ENCODE data around the gene PPP2R5E. TPM values are rescaled to one million over a fixed set of nuclear protein-coding genes. Genes with fewer than 3 reads are reported as not detected.

The PPP2R5E gene
- total and polyA plus RNA-seq, 2 experiments from 2014 or later: 30.9 to 31.4 TPM

DNA sequence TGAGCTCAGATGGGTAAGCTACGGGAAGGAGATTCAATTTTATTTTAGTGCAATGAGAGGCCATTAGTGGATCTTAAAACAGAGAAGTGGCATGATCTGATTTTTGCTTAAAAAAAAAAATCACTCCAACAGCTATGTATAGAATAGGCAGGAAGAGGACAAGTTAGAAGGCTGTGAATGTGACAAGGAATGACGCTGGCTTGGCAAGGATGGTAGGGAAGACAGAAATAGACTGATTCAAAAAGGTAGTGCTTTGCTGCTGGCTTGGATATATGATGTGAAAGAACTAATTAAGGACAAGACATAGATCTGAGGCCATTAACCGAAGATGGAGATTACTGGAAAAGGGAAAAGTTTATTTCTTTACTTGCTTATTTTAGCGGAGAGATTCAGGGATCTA is 119.3 kb downstream of the PPP2R5E start:
- 94% methylated on average over 4 of the region's 4 CpGs for WGBS (ENCODE audit: low lambda C conversion rate, missing lambda C conversion rate)
- H3K79me2 ChIP-seq: peaks cover 47% of the 10 kb centered on the region

DNA sequence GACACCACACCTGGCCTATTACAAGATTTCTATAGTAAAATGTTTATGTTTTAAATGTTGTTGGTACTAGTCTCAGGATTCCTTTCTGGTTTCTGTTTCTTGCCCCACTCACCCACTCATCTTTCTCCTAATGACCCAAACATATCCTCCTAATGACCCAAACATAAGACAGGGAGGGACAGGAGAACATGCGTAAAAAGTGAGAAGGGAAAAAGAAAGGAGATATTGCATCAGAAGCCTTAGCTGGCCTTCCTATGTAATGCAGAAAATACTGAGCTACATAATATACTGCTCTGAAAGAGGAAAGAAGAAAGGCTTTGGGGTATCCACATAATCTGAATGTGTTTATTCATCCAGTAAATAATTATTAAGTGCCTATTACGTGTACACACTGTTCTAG is 119.8 kb downstream of the PPP2R5E start:
- no peak for DNase-seq (ENCODE audit: low spot score)
- no peaks in the 10 kb centered on the region for H3K36me3 ChIP-seq (replicated peaks; ENCODE audit: insufficient read depth, low read depth)
- H3K9me3 ChIP-seq (ENCODE audit: low read depth): no peaks in the 10 kb centered on the region
- no peaks in the 10 kb centered on the region for H3K4me1 ChIP-seq (ENCODE audit: insufficient read depth)
- H3K27me3 ChIP-seq: no peaks in the 10 kb centered on the region
- 88% methylated on average over 2 of the region's 2 CpGs for WGBS (ENCODE audit: low lambda C conversion rate, missing lambda C conversion rate)
- H3K79me2 ChIP-seq: peaks cover 42% of the 10 kb centered on the region
- no peak overlapping the region for H2AFZ ChIP-seq
- H3K4me3 ChIP-seq: no peak overlapping the region
- H3K9me2 ChIP-seq (replicated peaks; ENCODE audit: insufficient read depth): no peaks in the 10 kb centered on the region
- H4K20me1 ChIP-seq (ENCODE audit: insufficient read depth, poor library complexity, severe bottlenecking): no peaks in the 10 kb centered on the region
- no peak overlapping the region for H3K4me2 ChIP-seq
- TF ChIP-seq EZH2phosphoT487 (IDR thresholded peaks at IDR 0.05; ENCODE audit: low read depth, severe bottlenecking, unreplicated experiment) (no peak), EZH2 (IDR thresholded peaks at IDR 0.05; ENCODE audit: borderline replicate concordance) (no peak)
- TF ChIP-seq, protein P1, sequence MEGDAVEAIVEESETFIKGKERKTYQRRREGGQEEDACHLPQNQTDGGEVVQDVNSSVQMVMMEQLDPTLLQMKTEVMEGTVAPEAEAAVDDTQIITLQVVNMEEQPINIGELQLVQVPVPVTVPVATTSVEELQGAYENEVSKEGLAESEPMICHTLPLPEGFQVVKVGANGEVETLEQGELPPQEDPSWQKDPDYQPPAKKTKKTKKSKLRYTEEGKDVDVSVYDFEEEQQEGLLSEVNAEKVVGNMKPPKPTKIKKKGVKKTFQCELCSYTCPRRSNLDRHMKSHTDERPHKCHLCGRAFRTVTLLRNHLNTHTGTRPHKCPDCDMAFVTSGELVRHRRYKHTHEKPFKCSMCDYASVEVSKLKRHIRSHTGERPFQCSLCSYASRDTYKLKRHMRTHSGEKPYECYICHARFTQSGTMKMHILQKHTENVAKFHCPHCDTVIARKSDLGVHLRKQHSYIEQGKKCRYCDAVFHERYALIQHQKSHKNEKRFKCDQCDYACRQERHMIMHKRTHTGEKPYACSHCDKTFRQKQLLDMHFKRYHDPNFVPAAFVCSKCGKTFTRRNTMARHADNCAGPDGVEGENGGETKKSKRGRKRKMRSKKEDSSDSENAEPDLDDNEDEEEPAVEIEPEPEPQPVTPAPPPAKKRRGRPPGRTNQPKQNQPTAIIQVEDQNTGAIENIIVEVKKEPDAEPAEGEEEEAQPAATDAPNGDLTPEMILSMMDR (IDR thresholded peaks at IDR 0.05; ENCODE audit: poor library complexity): no peak
- H3K27ac ChIP-seq: no peak overlapping the region

More for the DNA sequence above, 119.3 kb downstream of the PPP2R5E start:
- no peaks in the 10 kb centered on the region for H3K9me3 ChIP-seq (ENCODE audit: low read depth)
- no peaks in the 10 kb centered on the region for H3K36me3 ChIP-seq (replicated peaks; ENCODE audit: insufficient read depth, low read depth)
- no peaks in the 10 kb centered on the region for H3K9me2 ChIP-seq (replicated peaks; ENCODE audit: insufficient read depth)
- H3K4me3 ChIP-seq: no peak overlapping the region
- TF ChIP-seq, protein P1 (IDR thresholded peaks at IDR 0.05; ENCODE audit: poor library complexity): no peak
- TF ChIP-seq EZH2 (IDR thresholded peaks at IDR 0.05; ENCODE audit: borderline replicate concordance): no peak
- no peak for TF ChIP-seq EZH2phosphoT487 (IDR thresholded peaks at IDR 0.05; ENCODE audit: low read depth, severe bottlenecking, unreplicated experiment)
- H3K27me3 ChIP-seq: no peaks in the 10 kb centered on the region
- H3K4me1 ChIP-seq (ENCODE audit: insufficient read depth): no peaks in the 10 kb centered on the region
- no peaks in the 10 kb centered on the region for H4K20me1 ChIP-seq (ENCODE audit: insufficient read depth, poor library complexity, severe bottlenecking)
- H2AFZ ChIP-seq: no peak overlapping the region
- no peak for DNase-seq (ENCODE audit: low spot score)
- H3K4me2 ChIP-seq: no peak overlapping the region
- no peak overlapping the region for H3K27ac ChIP-seq

DNA sequence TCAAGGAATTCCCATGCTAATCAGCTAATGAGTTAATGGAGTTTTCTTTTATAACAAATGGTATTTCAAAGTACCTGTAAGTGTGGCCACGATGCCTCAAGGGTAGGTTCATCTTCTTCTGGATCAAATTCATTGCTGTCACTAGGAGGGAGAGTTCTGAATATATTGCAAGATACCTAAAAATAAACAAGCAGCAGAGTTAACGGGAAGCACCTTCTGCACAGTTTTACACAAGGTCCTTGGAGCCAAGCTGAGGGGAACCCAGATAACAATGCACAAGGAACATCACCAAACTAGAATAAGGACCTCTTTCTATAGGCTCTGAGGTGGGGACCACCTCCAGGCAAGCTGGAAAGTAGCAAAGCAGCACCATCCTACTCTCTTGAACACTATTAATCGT is 121.3 kb downstream of the PPP2R5E start:
- H2AFZ ChIP-seq: no peak overlapping the region
- no peaks in the 10 kb centered on the region for H3K27me3 ChIP-seq
- DNase-seq (ENCODE audit: low spot score): no peak
- H3K27ac ChIP-seq: no peak overlapping the region
- H3K4me3 ChIP-seq: no peak overlapping the region
- TF ChIP-seq EZH2phosphoT487 (IDR thresholded peaks at IDR 0.05; ENCODE audit: low read depth, severe bottlenecking, unreplicated experiment): no peak
- TF ChIP-seq EZH2 (IDR thresholded peaks at IDR 0.05; ENCODE audit: borderline replicate concordance): no peak
- TF ChIP-seq, protein P1 (IDR thresholded peaks at IDR 0.05; ENCODE audit: poor library complexity): no peak
- H3K4me1 ChIP-seq (ENCODE audit: insufficient read depth): no peaks in the 10 kb centered on the region
- peaks cover 30% of the 10 kb centered on the region for H3K79me2 ChIP-seq
- H3K4me2 ChIP-seq: no peak overlapping the region
- H3K9me3 ChIP-seq (ENCODE audit: low read depth): no peaks in the 10 kb centered on the region
- no peaks in the 10 kb centered on the region for H4K20me1 ChIP-seq (ENCODE audit: insufficient read depth, poor library complexity, severe bottlenecking)
- 74% methylated on average over 3 of the region's 3 CpGs for WGBS (ENCODE audit: low lambda C conversion rate, missing lambda C conversion rate)
- H3K9me2 ChIP-seq (replicated peaks; ENCODE audit: insufficient read depth): no peaks in the 10 kb centered on the region
- no peaks in the 10 kb centered on the region for H3K36me3 ChIP-seq (replicated peaks; ENCODE audit: insufficient read depth, low read depth)

DNA sequence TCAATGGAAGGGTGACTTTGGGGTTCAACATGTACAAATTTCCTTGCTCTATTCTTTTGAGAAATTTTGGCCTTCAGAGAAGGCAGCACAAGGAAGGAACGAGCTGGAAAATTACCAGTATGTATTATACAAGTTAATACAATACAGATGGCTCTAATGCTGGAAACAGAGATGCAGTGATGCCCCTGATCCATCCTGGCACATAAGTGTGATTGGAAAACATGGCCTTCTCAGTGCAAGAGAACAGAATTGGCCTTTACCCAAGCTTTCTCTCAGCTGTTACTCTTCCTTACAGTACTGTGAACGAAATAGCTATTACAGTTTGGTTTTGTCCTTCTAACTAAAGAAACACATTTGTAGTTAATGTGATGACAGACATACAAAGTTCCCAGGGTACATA is 122.0 kb downstream of the PPP2R5E start:
- Histone ChIP-seq H4K20me1 (ENCODE audit: insufficient read depth, poor library complexity, severe bottlenecking) (no peaks in the 10 kb centered on the region), H3K4me2 (no peak overlapping the region), H3K79me2 (peaks cover 26% of the 10 kb centered on the region), H3K4me3 (no peak overlapping the region), H3K9me3 (ENCODE audit: low read depth) (no peaks in the 10 kb centered on the region), H3K9me2 (replicated peaks; ENCODE audit: insufficient read depth) (no peaks in the 10 kb centered on the region), H3K27ac (no peak overlapping the region), H3K27me3 (no peaks in the 10 kb centered on the region), H3K4me1 (ENCODE audit: insufficient read depth) (no peaks in the 10 kb centered on the region), H2AFZ (no peak overlapping the region), H3K36me3 (replicated peaks; ENCODE audit: insufficient read depth, low read depth) (no peaks in the 10 kb centered on the region)
- 78% methylated on average over 2 of the region's 2 CpGs for WGBS (ENCODE audit: low lambda C conversion rate, missing lambda C conversion rate)
- TF ChIP-seq EZH2phosphoT487 (IDR thresholded peaks at IDR 0.05; ENCODE audit: low read depth, severe bottlenecking, unreplicated experiment) (no peak), EZH2 (IDR thresholded peaks at IDR 0.05; ENCODE audit: borderline replicate concordance) (no peak)
- TF ChIP-seq, protein P1 (IDR thresholded peaks at IDR 0.05; ENCODE audit: poor library complexity): no peak
- DNase-seq (ENCODE audit: low spot score): no peak
